MM.1S (cell line): ENCODE results near the gene ZBTB12.

ENCODE experiments used
- EZH2 ChIP-seq: fragments of 300-600 bp; sonication (generic); optimal IDR thresholded peaks from 2 replicates; pipeline ENCODE3; 2017; ENCODE audit warnings: low read depth, mild to moderate bottlenecking, antibody characterized with exemption, low read length, mixed read lengths
- EZH2phosphoT487 ChIP-seq: fragments of 300-600 bp; sonication (generic); IDR thresholded peaks from 2 replicates; pipeline ENCODE4 v1.6.1; 2018; ENCODE audit warnings: antibody characterized with exemption, low read length
- TF ChIP-seq, protein P1 (sequence below): fragments of 300-600 bp; sonication (generic); IDR thresholded peaks from 2 replicates; pipeline ENCODE4 v1.5.1; 2016; ENCODE audit warnings: antibody characterized with exemption, low read length, mixed read lengths

GRCh38 chr6:31889331-31889972 is 12.4 kb downstream of the ZBTB12 start:
- TF ChIP-seq, protein P1, sequence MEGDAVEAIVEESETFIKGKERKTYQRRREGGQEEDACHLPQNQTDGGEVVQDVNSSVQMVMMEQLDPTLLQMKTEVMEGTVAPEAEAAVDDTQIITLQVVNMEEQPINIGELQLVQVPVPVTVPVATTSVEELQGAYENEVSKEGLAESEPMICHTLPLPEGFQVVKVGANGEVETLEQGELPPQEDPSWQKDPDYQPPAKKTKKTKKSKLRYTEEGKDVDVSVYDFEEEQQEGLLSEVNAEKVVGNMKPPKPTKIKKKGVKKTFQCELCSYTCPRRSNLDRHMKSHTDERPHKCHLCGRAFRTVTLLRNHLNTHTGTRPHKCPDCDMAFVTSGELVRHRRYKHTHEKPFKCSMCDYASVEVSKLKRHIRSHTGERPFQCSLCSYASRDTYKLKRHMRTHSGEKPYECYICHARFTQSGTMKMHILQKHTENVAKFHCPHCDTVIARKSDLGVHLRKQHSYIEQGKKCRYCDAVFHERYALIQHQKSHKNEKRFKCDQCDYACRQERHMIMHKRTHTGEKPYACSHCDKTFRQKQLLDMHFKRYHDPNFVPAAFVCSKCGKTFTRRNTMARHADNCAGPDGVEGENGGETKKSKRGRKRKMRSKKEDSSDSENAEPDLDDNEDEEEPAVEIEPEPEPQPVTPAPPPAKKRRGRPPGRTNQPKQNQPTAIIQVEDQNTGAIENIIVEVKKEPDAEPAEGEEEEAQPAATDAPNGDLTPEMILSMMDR, result no peak
- TF ChIP-seq EZH2 (no peak), EZH2phosphoT487 (no peak)
